Breast epithelium (tissue), 3 donors: ENCODE data around the gene SEMA4F.

Experiments used
- POLR2A ChIP-seq: fragments of 450-650 bp; IDR thresholded peaks from one replicate; pipeline ENCODE4 v1.6.1; 2016; ENCODE audit warnings: antibody characterized with exemption, mild to moderate bottlenecking, moderate library complexity
- POLR2AphosphoS5 ChIP-seq, 3 donors: sonication (generic); formaldehyde crosslinking; IDR thresholded peaks; one replicate each; pipeline ENCODE4 v1.6.1; 2017; ENCODE audit warnings: antibody characterized with exemption in 3 of 3
- TF ChIP-seq, protein P1 (sequence below), 3 donors: fragments of 450-650 bp; IDR thresholded peaks; one replicate each; pipeline ENCODE4 v1.5.1; 2016 to 2017; ENCODE audit warnings: antibody characterized with exemption in 3 of 3, mild to moderate bottlenecking in 3 of 3, moderate library complexity in 3 of 3

DNA sequence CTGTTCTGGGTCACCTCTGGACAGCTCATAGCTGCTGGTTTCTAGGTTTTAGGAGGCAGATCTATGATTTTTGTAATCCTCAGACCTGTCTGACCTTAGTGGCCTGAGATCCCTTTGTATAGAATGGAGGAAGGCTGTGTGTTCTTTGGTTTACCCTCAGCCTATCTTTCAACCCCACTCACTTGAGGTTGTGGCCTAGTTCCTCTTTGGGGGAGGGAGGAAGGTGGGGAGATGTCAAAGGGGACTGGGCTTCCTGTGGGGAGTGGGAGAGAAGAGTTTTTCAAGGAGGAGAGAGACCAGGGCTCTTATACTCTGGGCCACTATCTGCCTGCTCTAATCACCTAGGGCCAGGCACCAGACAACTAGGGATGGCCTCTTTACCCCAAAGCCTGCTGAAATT, 28.5 kb downstream of the SEMA4F start:
- TF ChIP-seq, protein P1, sequence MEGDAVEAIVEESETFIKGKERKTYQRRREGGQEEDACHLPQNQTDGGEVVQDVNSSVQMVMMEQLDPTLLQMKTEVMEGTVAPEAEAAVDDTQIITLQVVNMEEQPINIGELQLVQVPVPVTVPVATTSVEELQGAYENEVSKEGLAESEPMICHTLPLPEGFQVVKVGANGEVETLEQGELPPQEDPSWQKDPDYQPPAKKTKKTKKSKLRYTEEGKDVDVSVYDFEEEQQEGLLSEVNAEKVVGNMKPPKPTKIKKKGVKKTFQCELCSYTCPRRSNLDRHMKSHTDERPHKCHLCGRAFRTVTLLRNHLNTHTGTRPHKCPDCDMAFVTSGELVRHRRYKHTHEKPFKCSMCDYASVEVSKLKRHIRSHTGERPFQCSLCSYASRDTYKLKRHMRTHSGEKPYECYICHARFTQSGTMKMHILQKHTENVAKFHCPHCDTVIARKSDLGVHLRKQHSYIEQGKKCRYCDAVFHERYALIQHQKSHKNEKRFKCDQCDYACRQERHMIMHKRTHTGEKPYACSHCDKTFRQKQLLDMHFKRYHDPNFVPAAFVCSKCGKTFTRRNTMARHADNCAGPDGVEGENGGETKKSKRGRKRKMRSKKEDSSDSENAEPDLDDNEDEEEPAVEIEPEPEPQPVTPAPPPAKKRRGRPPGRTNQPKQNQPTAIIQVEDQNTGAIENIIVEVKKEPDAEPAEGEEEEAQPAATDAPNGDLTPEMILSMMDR (IDR thresholded peaks at IDR 0.05), result no peak
- TF ChIP-seq POLR2A, result no peak
- no peak for TF ChIP-seq POLR2AphosphoS5 (IDR thresholded peaks at IDR 0.05)
